Fibroblast of gingiva (primary cell): Measurements from ENCODE around the gene UBE2L6.

ENCODE experiments used
- DNase-seq: peaks from one replicate; pipeline ENCODE4 v3.0.0-alpha.2; 2011; ENCODE audit warnings: low read depth

Gene UBE2L6

GRCh38 chr11:57530215-57530595 is 37.3 kb downstream of the UBE2L6 start:
- no peak for DNase-seq

GRCh38 chr11:57529012-57529411 is 38.5 kb downstream of the UBE2L6 start:
- DNase-seq, result no peak

- peak; percentile 49 for DNase-seq
Measured at GRCh38 chr11:57527056-57527631, 40.3 kb downstream of the UBE2L6 start.

- no peak for DNase-seq
Measured at GRCh38 chr11:57523419-57523818, 44.1 kb downstream of the UBE2L6 start.

GRCh38 chr11:57521116-57521515 is 46.4 kb downstream of the UBE2L6 start:
- no peak for DNase-seq

- DNase-seq, result no peak
Measured at GRCh38 chr11:57516061-57516443, 51.4 kb downstream of the UBE2L6 start.

- peak; percentile 58 for DNase-seq
Measured at GRCh38 chr11:57515332-57516060, 52.0 kb downstream of the UBE2L6 start, which contains the start of gene SLC43A1. TSS of gene SLC43A1 (minus strand) at chr11:57515702. CDS start at chr11:57514111, 1,591 bp downstream.

GRCh38 chr11:57514538-57515331 is 52.7 kb downstream of the UBE2L6 start:
- DNase-seq, result peak; percentile 34

GRCh38 chr11:57513911-57514537 is 53.4 kb downstream of the UBE2L6 start:
- peak; percentile 30 for DNase-seq

- no peak for DNase-seq
Measured at GRCh38 chr11:57513452-57513795, 54.0 kb downstream of the UBE2L6 start.

GRCh38 chr11:57512646-57513451 is 54.6 kb downstream of the UBE2L6 start:
- DNase-seq, result no peak

- no peak for DNase-seq
Measured at GRCh38 chr11:57511741-57512430, 55.6 kb downstream of the UBE2L6 start.

- no peak for DNase-seq
Measured at GRCh38 chr11:57508341-57509170, 58.9 kb downstream of the UBE2L6 start.

GRCh38 chr11:57506522-57506921 is 61.0 kb downstream of the UBE2L6 start:
- no peak for DNase-seq

- no peak for DNase-seq
Measured at GRCh38 chr11:57504511-57504910, 63.0 kb downstream of the UBE2L6 start.

- no peak for DNase-seq
Measured at GRCh38 chr11:57502870-57503269, 64.6 kb downstream of the UBE2L6 start.

- DNase-seq, result no peak
Measured at GRCh38 chr11:57502376-57502775, 65.1 kb downstream of the UBE2L6 start.

- no peak for DNase-seq
Measured at GRCh38 chr11:57501953-57502352, 65.5 kb downstream of the UBE2L6 start.
